HepG2 (cell line): ENCODE data around the gene SNF8. TPM values are rescaled to one million over a fixed set of nuclear protein-coding genes. Genes with fewer than 3 reads are reported as not detected.
A peak's percentile ranks its signal among the peaks of the same experiment; 100 is the strongest.

Experiments
- CAMTA2 ChIP-seq: sonication (generic); formaldehyde crosslinking; IDR thresholded peaks from 2 replicates; pipeline ENCODE4 v1.4.0; 2020; ENCODE audit warnings: mild to moderate bottlenecking, missing genetic modification reagents, borderline replicate concordance
- CSRNP2 ChIP-seq: sonication (generic); formaldehyde crosslinking; conservative IDR thresholded peaks from 2 replicates; pipeline ENCODE4 v1.8.0; 2022; ENCODE audit warnings: low read depth, missing genetic modification reagents
- E2F5 ChIP-seq: sonication (generic); formaldehyde crosslinking; conservative IDR thresholded peaks from 2 replicates; pipeline ENCODE4 v1.4.0; 2020; ENCODE audit warnings: missing genetic modification reagents
- MYC ChIP-seq: sonication (generic); formaldehyde crosslinking; IDR thresholded peaks from 2 replicates; pipeline ENCODE4 v1.9.0; 2021; ENCODE audit warnings: missing genetic modification reagents, borderline replicate concordance
- NCOA2 ChIP-seq: sonication (generic); formaldehyde crosslinking; IDR thresholded peaks from 2 replicates; pipeline ENCODE4 v1.8.0; 2022; ENCODE audit warnings: inconsistent platforms
- NR2F6 ChIP-seq, 2 experiments: IDR thresholded peaks; 2 replicates each; pipeline ENCODE4 v1.6.1; 2016; ENCODE audit warnings: antibody characterized with exemption in 1 of 2, mild to moderate bottlenecking in 1 of 2
- POGZ ChIP-seq: sonication (generic); formaldehyde crosslinking; IDR thresholded peaks from 2 replicates; pipeline ENCODE4 v1.4.0; 2020; ENCODE audit warnings: mild to moderate bottlenecking, missing genetic modification reagents
- PPARG ChIP-seq: conservative IDR thresholded peaks from 2 replicates; pipeline ENCODE4 v1.6.1; 2016; ENCODE audit warnings: missing biosample characterization, missing genetic modification reagents
- SP140L ChIP-seq: sonication (generic); formaldehyde crosslinking; IDR thresholded peaks from 2 replicates; pipeline ENCODE4 v1.4.0; 2020; ENCODE audit warnings: missing genetic modification reagents, borderline replicate concordance
- TFDP1 ChIP-seq: IDR thresholded peaks from 2 replicates; pipeline ENCODE4 v1.6.1; 2016; ENCODE audit warnings: missing compliant biosample characterization, missing genetic modification reagents, borderline replicate concordance
- TMF1 ChIP-seq: sonication (generic); formaldehyde crosslinking; IDR thresholded peaks from 2 replicates; pipeline ENCODE4 v1.8.1; 2022; ENCODE audit warnings: low read depth, missing genetic modification reagents
- ZBTB2 ChIP-seq: sonication (generic); formaldehyde crosslinking; IDR thresholded peaks from 2 replicates; pipeline ENCODE4 v1.8.0; 2022; ENCODE audit warnings: low read depth, missing genetic modification reagents
- ZNF256 ChIP-seq: sonication (generic); formaldehyde crosslinking; conservative IDR thresholded peaks from 2 replicates; pipeline ENCODE4 v1.4.0; 2020; ENCODE audit warnings: missing genetic modification reagents
- ZNF441 ChIP-seq: sonication (generic); formaldehyde crosslinking; IDR thresholded peaks from 2 replicates; pipeline ENCODE4 v1.7.0; 2021; ENCODE audit warnings: missing genetic modification reagents, borderline replicate concordance
- ZNF550 ChIP-seq: sonication (generic); formaldehyde crosslinking; IDR thresholded peaks from 2 replicates; pipeline ENCODE4 v1.4.0; 2020; ENCODE audit warnings: mild to moderate bottlenecking, missing genetic modification reagents, borderline replicate concordance
- ZNF609 ChIP-seq: sonication (generic); formaldehyde crosslinking; IDR thresholded peaks from 2 replicates; pipeline ENCODE4 v1.4.0; 2020; ENCODE audit warnings: mild to moderate bottlenecking, missing genetic modification reagents, borderline replicate concordance
- polyA plus RNA-seq, 8 experiments: library from polyadenylated mRNA; depleted of rRNA in 3 of 8; stranded (reverse) in 7 of 8; unstranded in 1 of 8; fragments of >200 nt; fragmentation: Illumina TruSeq in 4 of 8; extraction: Trizol in 4 of 8; gene quantifications; 2 replicates each; pipeline versions ENCODE4 v1.2.1 to v1.2.3, GENCODE V29; 2011 to 2016; ENCODE audit warnings: low read depth in 4 of 8, missing spikeins in 1 of 8, mixed read lengths in 1 of 8; ENCODE audit not compliant: insufficient read depth in 1 of 8
- total RNA-seq, 5 experiments: library from RNA; depleted of rRNA; stranded (reverse); fragments of >200 nt; fragmentation: Illumina TruSeq; extraction: Trizol; gene quantifications; 2 replicates each; pipeline ENCODE4 v1.2.3, GENCODE V29; 2016; ENCODE audit warnings: low read depth in 1 of 5

Gene SNF8
- total and polyA plus RNA-seq, 2 of the 13 experiments (the other 11 are each of a cell fraction or from before 2014, with no cell fraction given), result 114 to 153 TPM

GRCh38 chr17:48944515-48945260 is at the start of gene SNF8 (continued):
- peak; percentile 88 for TF ChIP-seq ZBTB2 (CRISPR knock-in tag)
- peak; percentile 40; the same call in 1 of the 2 replicates for TF ChIP-seq NR2F6 (IDR thresholded peaks at IDR 0.05)
- TF ChIP-seq NR2F6 (CRISPR knock-in tag; IDR thresholded peaks at IDR 0.05), result peak; percentile 70
- peak; percentile 66 for TF ChIP-seq NCOA2 (CRISPR knock-in tag)
- TF ChIP-seq CSRNP2 (CRISPR knock-in tag), result no peak
- TF ChIP-seq ZNF256 (CRISPR knock-in tag), result peak; percentile 88
- peak; percentile 94; the same call in 1 of the 2 replicates for TF ChIP-seq TFDP1 (CRISPR knock-in tag)
- peak; percentile 34; the same call in 1 of the 2 replicates for TF ChIP-seq ZNF550 (CRISPR knock-in tag)
- TF ChIP-seq ZNF609 (CRISPR knock-in tag), result peak; percentile 19; the same call in 1 of the 2 replicates
- TF ChIP-seq SP140L (CRISPR knock-in tag), result no peak
- TF ChIP-seq PPARG (CRISPR knock-in tag), result peak; percentile 74
- peak; percentile 89 for TF ChIP-seq POGZ (CRISPR knock-in tag)
- peak; percentile 99 for TF ChIP-seq MYC (CRISPR knock-in tag)
- TF ChIP-seq TMF1, result peak; percentile 92
- TF ChIP-seq E2F5 (CRISPR knock-in tag), result peak; percentile 77; the same call in 1 of the 2 replicates
- TF ChIP-seq ZNF441, result peak; percentile 76
- TF ChIP-seq CAMTA2 (CRISPR knock-in tag), result peak; percentile 33; the same call in 1 of the 2 replicates
